Activated T-cell treated with anti-CD3 and anti-CD28 coated beads for 1 hour (primary cell): ENCODE results near the gene ZNF831.
A peak's percentile ranks its signal among the peaks of the same experiment; 100 is the strongest.

ENCODE experiments used
- DNase-seq: peaks from one replicate; pipeline ENCODE4 v3.0.0-alpha.2; 2020; ENCODE audit warnings: low read depth

ZNF831 gene

DNA sequence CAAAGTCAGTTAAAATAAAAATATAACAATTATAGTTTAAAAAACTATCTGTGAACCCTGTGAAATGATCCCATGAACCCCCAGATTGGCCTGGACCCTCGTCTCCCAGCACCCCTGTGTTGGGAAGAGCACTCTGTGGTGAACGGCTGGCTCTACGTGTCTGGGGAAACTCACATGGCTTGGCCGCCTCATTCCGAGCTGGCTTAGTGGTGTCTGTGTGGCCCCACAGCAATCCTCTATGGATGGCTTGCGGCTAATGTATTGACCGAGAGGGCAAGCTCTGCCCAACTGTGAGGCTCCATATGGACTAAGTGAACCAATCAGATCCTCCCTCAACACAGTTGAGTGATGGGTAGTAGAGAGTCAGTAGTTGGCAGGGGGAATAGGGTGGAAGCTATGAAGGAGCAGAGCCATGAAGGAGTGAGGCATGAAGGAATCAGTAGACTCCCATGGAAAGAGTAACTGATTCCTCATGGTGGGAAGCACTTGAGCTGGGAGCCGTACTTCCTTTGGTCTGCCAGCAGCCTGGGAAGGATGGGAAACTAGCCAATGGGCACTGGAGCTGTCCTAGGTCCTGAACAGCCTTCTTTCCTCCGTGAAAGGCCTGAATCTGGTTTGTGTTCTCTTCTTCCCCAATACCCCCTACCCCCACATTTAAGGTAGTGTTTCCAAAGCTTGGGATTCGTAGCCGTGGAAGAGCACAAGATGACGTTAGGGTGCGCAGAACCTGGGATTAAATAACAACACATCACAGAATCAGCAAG is 21.6 kb upstream of the ZNF831 start:
- DNase-seq: no peak

GRCh38 chr20:59143326-59143725 is 20.3 kb upstream of the ZNF831 start:
- no peak for DNase-seq

DNA sequence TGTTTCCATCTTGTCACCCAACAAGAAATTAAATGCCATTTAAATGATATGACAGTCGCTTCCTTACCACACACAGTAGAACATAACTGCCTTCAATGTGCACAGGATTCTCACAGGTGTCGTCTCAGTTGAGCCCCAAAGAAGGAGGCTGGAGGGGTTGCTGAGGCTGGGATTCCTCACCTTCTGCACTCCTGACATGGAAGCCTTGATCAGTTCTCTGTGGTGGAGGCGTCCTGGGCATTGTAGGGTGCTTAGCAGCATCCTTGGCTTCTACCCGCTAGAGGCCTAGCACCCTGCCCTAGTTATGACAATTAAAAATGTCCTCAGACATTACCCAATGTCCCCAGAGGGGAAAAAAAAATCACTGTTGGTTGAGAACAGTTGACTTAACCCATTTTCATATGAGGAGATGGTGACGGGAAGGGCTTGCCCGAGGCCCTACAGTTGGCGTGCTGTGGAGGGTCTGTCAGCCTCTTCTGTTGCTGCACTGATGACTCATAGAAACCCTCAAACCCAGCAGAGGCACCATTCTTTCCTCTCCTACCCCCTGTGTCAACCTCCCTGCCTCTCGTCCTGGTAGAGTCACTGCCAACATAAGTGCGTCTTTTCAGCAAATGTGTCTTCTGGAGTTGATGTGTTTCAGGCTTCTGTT is 19.3 kb upstream of the ZNF831 start:
- DNase-seq: no peak

GRCh38 chr20:59144831-59145196 is 18.8 kb upstream of the ZNF831 start:
- no peak for DNase-seq

DNA sequence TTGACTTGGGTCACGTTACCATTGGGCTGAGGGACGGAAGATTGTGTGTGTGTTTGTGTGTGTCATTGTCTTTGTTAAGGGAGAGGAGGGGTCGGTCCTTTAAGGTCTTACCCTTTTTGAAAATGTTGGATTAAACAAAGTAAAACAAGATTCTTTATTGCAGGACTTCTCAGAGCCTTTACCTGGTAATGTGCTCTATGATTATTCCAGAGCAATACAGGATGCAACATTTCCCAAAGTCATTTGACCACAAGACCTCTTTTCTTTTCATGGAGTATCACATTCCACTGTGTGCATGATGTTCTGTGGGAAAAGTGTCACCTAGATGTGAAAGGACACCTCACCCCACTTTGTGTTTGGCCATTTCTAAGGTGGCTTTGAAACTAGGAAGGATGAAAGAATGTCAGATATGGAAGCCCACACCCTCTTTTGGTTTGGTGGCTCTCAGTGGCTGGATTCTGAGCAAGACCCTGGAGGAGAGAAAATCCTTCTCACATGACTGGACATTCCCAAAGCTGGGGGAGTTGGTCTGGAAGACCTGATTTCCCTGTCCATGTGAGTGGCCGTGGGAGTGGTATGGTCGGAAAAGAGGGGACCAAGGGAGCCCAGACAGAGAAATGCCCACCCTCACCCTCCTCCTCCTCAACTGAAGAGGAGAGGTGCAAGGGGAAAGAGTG is 18.2 kb upstream of the ZNF831 start:
- no peak for DNase-seq

- DNase-seq: peak; percentile 49
Observed at GRCh38 chr20:59145924-59146779, 17.5 kb upstream of the ZNF831 start.

DNA sequence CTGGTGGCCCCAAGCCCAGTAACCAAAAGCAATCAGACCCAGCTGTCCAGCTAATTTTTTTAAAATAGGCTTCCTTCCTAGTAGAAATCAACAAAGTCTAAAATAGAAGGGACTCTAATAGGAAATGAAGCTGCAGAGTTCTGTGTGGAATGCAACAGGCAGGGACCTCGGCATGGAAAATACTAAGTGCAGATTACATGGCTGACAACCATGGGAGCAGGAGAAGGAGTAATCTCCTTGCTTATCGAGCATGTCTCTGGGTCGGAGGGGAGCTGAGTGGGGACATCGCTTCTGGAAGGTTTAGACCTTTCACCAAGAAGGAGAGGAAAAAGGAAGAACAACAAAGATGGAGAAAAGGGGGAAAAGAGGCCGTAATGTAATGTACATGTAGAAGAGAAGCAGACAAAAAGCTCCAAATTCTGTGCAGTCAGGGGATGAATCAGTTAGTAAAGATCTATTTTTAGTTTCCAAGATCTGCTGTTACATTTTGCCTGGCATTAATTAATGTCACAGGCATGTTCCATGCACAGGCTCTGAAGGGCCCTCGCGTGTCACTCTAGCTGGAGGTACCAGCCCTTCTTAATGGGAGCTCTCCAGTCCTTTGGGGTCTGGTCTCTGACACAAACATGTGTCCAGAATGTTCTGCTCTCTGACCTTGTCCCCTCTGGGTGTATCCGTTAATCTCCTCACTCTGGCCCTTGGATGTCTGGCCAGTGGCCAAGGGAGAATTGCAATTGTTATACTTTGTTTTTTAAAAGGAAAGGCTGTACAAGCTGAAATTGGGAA is 16.6 kb upstream of the ZNF831 start:
- DNase-seq: no peak

DNA sequence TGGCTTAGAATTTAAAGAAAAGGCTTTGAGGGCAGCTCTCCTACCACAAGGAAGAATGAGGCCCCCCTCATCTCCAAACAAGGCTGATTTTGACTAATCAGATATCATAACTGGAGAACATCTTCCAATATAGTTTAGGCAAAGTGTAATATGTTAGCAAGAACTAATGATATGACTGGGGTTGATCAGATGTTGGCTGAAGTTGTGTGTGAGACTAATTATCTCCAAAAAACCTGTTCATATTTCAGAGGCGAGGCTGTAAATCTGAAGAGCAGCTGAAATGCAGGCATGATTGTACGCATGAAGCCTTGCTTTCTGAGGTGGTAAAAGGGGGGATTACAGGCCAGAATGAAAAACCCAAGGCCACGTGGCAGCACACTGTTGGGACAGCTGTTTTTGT is 16.0 kb upstream of the ZNF831 start:
- DNase-seq: no peak

GRCh38 chr20:59148701-59149493 is 14.7 kb upstream of the ZNF831 start:
- DNase-seq: no peak

GRCh38 chr20:59149678-59150504 is 13.7 kb upstream of the ZNF831 start:
- peak; percentile 51 for DNase-seq

DNA sequence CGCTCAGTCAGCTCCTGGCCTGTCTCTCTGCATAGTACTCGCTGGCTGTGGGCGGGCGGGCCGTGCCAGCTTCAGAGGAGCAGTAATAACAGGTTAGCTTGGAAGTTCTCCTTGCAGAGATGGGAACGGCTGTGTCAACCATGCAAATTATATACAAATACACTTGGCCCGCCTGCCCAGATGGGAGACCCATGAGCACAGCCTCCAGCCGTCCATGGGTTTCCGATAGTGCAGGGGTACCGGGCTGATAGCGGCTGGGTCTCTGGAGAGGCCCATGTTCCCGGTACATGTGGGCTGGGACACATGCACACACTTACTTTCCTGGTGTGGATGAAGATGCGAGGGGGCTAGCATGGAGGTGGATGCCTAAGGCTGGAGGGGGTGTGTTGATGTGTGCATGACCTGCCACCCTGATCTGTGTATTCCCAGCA is 12.8 kb upstream of the ZNF831 start:
- DNase-seq: no peak

GRCh38 chr20:59151391-59151790 is 12.2 kb upstream of the ZNF831 start:
- no peak for DNase-seq

GRCh38 chr20:59151820-59152219 is 11.8 kb upstream of the ZNF831 start:
- DNase-seq: no peak

- DNase-seq: no peak
Observed at GRCh38 chr20:59152559-59153354, 10.9 kb upstream of the ZNF831 start.

DNA sequence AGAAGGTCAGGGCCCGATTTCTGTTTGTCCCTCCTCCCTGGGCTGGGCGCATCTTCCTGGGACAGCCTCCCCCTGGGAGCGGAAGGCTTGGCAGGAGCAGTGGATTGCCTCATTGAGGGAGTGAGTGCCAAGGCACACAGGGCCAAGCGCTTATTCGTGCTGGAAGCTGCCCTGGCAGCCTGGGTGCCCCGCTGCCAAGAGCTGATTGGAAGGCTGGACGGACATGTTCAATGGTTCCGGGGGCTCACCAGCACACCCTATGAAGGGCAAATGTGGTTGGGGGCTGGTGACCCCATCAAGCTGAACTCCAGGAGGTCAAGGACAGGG is 10.3 kb upstream of the ZNF831 start:
- no peak for DNase-seq

DNA sequence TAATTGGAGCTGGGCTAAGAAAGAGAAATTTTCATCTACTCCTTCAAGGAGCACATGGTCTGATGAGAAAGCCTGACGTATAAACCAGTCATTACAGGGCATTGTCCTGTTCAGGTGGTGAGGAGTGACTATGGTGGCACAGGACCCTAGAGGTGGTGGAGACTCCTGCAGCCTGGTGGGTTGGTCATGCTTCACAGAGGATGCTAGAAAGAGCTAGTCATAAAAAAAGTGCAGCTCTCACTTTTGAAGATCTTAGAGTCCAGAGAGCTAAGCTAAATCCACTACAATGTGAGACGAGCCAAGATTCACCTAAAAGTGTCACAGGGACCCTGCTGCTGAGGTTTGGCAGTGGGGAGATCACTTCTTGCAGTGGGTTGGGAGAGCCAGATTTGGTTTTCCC is 9.8 kb upstream of the ZNF831 start:
- no peak for DNase-seq

DNA sequence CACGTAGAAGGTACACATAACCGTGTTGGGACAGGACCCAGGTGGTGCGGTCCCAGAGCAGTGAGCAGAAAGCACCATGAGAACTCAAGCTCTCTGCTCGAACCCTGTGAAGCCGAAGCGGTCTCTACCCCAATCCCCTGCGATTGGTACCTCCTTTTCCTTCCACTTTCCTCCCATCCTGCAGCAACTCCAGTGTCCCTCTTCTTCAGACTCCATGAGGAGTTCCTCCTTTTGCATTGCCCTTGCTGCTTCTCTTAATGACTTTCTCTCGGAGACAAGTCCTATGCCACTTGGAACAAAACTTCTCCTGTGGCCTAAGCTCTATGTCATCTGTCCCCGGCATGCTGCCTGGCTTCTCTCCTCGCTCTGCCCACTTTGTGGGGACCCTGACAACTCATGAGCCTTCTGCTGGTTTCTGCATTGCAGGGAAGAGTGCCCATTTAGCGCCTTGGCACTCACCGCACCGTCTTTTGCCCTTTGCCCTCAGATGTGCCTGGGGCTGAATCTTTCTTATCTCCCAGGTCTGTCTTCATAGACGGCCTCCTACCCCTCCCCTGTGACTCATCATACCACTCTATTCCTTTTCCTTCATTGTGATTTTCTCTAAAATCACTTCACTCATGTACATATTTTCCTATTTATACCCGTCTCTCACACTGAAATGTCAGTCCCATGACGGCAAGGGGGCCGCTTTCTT is 9.2 kb upstream of the ZNF831 start:
- DNase-seq: no peak

- no peak for DNase-seq
Observed at GRCh38 chr20:59157064-59157463, 6.6 kb upstream of the ZNF831 start.
